IPS-20b (cell line): ENCODE measurements around the gene CSPG4.
"Not testable (repeated sequence)": the region's sequence is repeated elsewhere in the genome, so short reads cannot be mapped to it uniquely, and the experiment has no call there.

Source experiments
- H3K27ac ChIP-seq: one replicate; pipeline ENCODE4 v1.5.1; 2013; ENCODE audit warnings: low read length
- H3K27me3 ChIP-seq: 2 replicates; pipeline ENCODE4 v1.6.1; 2013; ENCODE audit warnings: mild to moderate bottlenecking, low read length, inconsistent platforms; ENCODE audit not compliant: insufficient read depth
- H3K36me3 ChIP-seq: 2 replicates; pipeline ENCODE4 v1.6.1; 2013; ENCODE audit warnings: low read depth, mild to moderate bottlenecking, inconsistent platforms, low read length, moderate library complexity; ENCODE audit not compliant: insufficient read depth
- H3K4me1 ChIP-seq: 2 replicates; pipeline ENCODE4 v1.6.1; 2013; ENCODE audit warnings: mild to moderate bottlenecking, control low read depth, inconsistent platforms, low read length, moderate library complexity; ENCODE audit not compliant: insufficient read depth
- H3K4me3 ChIP-seq: 2 replicates; pipeline ENCODE4 v1.5.1; 2013; ENCODE audit warnings: mild to moderate bottlenecking, low read length, inconsistent platforms
- H3K9ac ChIP-seq: 2 replicates; pipeline ENCODE4 v1.6.1; 2013; ENCODE audit warnings: low read depth, mild to moderate bottlenecking, inconsistent platforms, low read length, moderate library complexity
- H3K9me3 ChIP-seq: 2 replicates; pipeline ENCODE4 v1.6.1; 2013; ENCODE audit warnings: mild to moderate bottlenecking, low read depth, low read length, inconsistent platforms; ENCODE audit not compliant: insufficient read depth

The CSPG4 gene

DNA sequence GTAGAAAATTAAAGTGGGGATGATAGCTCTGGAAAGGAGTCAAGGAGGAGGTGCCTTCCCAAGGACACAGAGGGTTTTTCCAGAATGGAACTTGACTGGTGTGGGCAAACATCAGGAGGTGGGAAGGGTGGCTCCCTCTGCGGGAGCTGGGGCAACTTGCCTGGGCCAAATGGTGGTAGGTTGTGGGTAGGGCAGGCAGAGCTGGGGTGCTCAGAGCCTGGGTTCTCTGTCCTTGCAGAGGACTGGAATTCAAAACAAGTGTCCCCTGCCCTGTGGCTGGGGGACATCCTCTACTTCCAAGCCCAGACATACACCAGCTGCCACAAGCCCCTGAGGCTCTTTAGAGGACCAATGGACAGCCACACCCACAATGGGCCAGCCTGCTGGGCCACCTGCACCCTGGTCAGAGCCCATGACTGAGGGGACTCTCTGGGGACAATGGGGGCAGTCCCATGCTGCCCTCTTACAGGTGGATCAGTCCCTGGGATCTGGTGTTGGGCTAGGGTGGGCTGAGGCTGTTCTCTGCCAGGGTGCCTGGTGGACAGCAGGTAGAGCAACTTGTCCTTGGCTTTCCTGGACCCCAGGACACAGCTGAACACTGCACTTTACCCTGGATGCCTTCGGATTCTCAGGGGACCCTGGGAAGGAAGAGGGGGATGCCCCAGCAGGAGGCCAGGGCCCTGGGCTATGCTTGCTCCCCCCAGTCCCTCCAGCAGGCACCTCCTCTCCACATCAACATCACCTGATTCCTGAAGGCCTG is 38.6 kb upstream of the CSPG4 start:
- H3K27ac ChIP-seq = no peak overlapping the region
- H3K36me3 ChIP-seq = no peaks in the 10 kb centered on the region
- H3K27me3 ChIP-seq = no peaks in the 10 kb centered on the region
- no peaks in the 10 kb centered on the region for H3K4me1 ChIP-seq
- no peak overlapping the region for H3K4me3 ChIP-seq
- H3K9me3 ChIP-seq = no peaks in the 10 kb centered on the region
- H3K9ac ChIP-seq = no peak overlapping the region

DNA sequence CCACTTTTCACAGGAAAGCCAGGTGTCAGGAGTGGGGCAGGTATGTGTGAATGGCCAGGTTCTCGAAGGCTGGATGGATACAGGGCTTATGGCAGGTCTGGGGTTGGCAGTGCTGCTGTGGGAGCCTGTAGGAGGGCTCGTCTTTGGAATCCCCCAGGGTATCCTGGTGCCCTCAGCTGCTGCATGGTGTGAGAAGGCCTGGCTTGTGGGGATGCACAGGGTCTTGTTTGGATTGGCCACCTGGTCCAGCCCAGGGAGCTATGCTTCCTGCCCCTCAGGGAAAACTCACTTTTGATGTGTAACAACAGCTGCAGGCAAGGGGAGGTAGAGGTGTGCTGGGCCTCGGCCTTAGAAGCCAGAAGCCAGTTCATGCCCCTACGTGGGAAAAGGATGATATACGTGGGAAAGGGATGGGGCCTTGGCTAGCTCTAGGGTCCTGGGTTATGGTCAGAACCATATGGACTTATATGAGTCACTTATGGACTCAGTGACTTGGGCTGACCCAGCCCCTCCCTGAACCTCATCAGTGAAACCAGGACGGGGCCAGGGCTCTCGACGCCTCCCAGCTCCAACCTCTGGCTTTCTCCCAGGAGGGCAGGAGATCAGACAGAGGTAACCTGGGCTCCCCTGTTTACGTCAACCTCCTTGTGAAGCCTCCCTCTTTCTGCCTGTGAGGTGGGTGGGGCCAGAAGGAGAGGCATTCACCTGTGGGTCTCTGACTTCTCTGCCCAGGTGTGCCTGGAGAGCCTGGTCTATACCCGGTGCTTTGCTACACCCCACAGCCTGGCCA is 37.8 kb upstream of the CSPG4 start:
- H3K9ac ChIP-seq = no peak overlapping the region
- H3K27ac ChIP-seq = no peak overlapping the region
- H3K4me3 ChIP-seq = no peak overlapping the region
- H3K9me3 ChIP-seq = no peaks in the 10 kb centered on the region
- H3K36me3 ChIP-seq = no peaks in the 10 kb centered on the region
- no peaks in the 10 kb centered on the region for H3K27me3 ChIP-seq
- H3K4me1 ChIP-seq = no peaks in the 10 kb centered on the region

- Histone ChIP-seq H3K27me3 (no peaks in the 10 kb centered on the region), H3K9me3 (no peaks in the 10 kb centered on the region), H3K9ac (no peak overlapping the region)
Measured at GRCh38 chr15:75749820-75750219, 37.2 kb upstream of the CSPG4 start.

GRCh38 chr15:75748882-75749281 is 36.2 kb upstream of the CSPG4 start:
- not testable (repeated sequence) for H3K36me3 ChIP-seq, H3K9me3 ChIP-seq, H3K9ac ChIP-seq, H3K27me3 ChIP-seq, H3K4me1 ChIP-seq, H3K27ac ChIP-seq, H3K4me3 ChIP-seq

More at GRCh38 chr15:75749820-75750219, 37.2 kb upstream of the CSPG4 start:
- Histone ChIP-seq H3K4me3 (no peak overlapping the region), H3K27ac (no peak overlapping the region), H3K36me3 (no peaks in the 10 kb centered on the region), H3K4me1 (no peaks in the 10 kb centered on the region)

DNA sequence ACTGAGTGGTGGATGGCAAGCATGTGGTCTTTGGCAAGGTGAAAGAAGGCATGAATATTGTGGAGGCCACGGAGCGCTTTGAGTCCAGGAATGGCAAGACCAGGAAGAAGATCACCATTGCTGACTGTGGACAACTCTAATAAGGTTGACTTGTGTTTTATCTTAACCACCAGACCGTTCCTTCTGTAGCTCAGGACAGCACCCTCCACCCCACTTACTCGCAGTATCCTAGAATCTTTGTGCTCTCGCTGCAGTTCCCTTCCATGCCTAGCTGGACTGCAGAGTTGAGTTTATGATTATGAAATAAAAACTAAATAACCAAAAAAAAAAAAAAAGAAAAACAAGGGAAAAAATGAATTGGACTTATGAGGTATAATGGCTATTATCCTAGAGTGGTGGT is 34.5 kb upstream of the CSPG4 start:
- not testable (repeated sequence) for H3K4me3 ChIP-seq, H3K27me3 ChIP-seq, H3K4me1 ChIP-seq, H3K9ac ChIP-seq, H3K9me3 ChIP-seq, H3K36me3 ChIP-seq, H3K27ac ChIP-seq

DNA sequence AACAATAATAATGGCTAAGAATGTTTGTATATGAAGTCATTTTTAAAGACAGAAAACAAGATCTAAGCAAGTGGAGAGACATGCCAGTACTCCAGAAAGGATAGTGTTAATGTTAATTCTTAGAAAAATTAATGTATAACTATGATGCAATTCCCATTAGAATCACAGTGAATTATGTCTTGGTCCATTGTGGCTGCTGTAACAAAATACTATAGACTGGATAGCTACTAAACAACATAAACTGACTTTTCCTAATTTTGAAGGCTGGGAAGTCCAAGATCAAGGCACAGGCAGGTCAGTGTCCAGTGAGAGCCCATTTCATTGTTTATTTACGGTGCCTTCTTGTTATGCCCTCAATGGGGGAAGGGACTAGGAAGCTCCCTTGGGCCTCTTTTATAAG is 32.7 kb upstream of the CSPG4 start:
- H3K4me1 ChIP-seq = no peaks in the 10 kb centered on the region
- no peak overlapping the region for H3K9ac ChIP-seq
- peaks cover 11% of the 10 kb centered on the region for H3K9me3 ChIP-seq
- no peaks in the 10 kb centered on the region for H3K36me3 ChIP-seq
- no peak overlapping the region for H3K4me3 ChIP-seq
- H3K27ac ChIP-seq = no peak overlapping the region
- peaks cover 3% of the 10 kb centered on the region for H3K27me3 ChIP-seq

DNA sequence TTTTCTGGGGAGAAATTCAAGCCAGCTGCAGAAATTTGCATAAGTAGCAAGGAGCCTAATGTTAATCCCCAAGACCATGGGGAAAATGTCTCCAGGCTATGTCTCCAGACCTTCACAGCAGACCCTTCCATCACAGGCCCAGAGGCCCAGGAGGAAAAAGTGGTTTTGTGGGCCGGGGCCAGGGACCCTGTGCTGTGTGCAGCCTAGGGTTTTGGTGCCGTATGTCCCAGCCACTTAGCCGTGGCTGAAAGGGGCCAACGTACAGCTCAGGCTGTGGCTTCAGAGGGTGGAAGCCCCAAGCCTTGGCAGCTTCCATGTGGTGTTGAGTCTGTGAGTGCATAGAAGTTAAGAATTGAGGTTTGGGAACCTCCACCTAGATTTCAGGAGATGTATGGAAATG is 29.7 kb upstream of the CSPG4 start:
- not testable (repeated sequence) for H3K4me3 ChIP-seq, H3K36me3 ChIP-seq, H3K4me1 ChIP-seq, H3K27ac ChIP-seq, H3K9ac ChIP-seq
- Histone ChIP-seq H3K9me3 (peaks cover 11% of the 10 kb centered on the region), H3K27me3 (peaks cover 23% of the 10 kb centered on the region)

- H3K27me3 ChIP-seq = peaks cover 23% of the 10 kb centered on the region
- no peak overlapping the region for H3K27ac ChIP-seq
- H3K4me1 ChIP-seq = no peaks in the 10 kb centered on the region
- H3K36me3 ChIP-seq = no peaks in the 10 kb centered on the region
- no peak overlapping the region for H3K4me3 ChIP-seq
- H3K9me3 ChIP-seq = peaks cover 11% of the 10 kb centered on the region
- H3K9ac ChIP-seq = no peak overlapping the region
Measured at GRCh38 chr15:75739791-75740190, 27.1 kb upstream of the CSPG4 start.

- H3K27ac ChIP-seq = no peak overlapping the region
- H3K4me3 ChIP-seq = peak overlapping the region; percentile 78; the same call in 1 of the 2 replicates
- H3K27me3 ChIP-seq = peaks cover 23% of the 10 kb centered on the region
- peaks cover 11% of the 10 kb centered on the region for H3K9me3 ChIP-seq
- H3K9ac ChIP-seq = 0 out of 2 replicates have a peak overlapping the region, but pooled peaks have one; percentile 46
- H3K36me3 ChIP-seq = no peaks in the 10 kb centered on the region
- no peaks in the 10 kb centered on the region for H3K4me1 ChIP-seq
Measured at GRCh38 chr15:75738647-75739325, 26.1 kb upstream of the CSPG4 start.

DNA sequence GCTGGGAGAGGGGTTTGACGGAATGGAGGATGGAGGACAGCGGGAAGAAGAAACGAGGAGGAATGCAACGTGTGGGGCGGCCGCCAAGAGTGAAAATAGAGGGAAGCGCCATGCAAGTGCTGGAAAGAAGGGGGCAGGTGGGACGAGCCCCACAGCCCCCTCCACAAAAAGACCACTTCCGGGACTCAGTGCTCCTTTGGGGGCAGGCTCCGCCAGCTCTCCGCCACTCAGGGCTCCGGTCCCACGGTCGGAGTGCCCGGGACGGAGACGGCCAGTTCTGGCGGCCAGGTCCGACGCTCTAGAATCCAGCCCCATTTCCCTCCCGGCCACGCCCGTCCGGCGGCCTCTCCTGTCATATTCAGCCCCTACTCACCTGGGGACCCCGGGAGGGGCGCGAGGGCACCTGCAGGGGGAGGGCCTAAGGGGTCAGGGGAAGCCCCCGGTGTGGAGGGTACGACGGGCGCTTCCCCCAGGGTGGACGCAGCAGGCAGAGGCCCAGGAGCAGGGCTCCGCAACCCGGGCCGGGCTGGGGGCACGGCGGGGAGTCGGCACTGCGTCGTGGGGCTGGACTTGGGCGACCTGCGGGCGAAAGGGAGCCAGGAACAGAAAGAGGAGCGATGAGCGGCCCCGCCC is 25.5 kb upstream of the CSPG4 start:
- H3K4me3 ChIP-seq = peak overlapping the region; percentile 78
- H3K27ac ChIP-seq = no peak overlapping the region
- H3K27me3 ChIP-seq = peaks cover 23% of the 10 kb centered on the region
- H3K36me3 ChIP-seq = no peaks in the 10 kb centered on the region
- peak overlapping the region; percentile 65; the same call in 1 of the 2 replicates for H3K9ac ChIP-seq
- peaks cover 11% of the 10 kb centered on the region; the same call in 1 of the 2 replicates for H3K9me3 ChIP-seq
- H3K4me1 ChIP-seq = no peaks in the 10 kb centered on the region
